GM21717 (cell line): Measurements from ENCODE around the gene CD34.
"Not testable (repeated sequence)": the region's sequence is repeated elsewhere in the genome, so short reads cannot be mapped to it uniquely, and the experiment has no call there.

Source experiments
- ATAC-seq: cut with Tn5 transposase; IDR thresholded peaks from one replicate; pipeline ENCODE4 v1.9.1; 2021; ENCODE audit warnings: mild to moderate bottlenecking, moderate library complexity; ENCODE audit not compliant: unreplicated experiment

Gene CD34

DNA sequence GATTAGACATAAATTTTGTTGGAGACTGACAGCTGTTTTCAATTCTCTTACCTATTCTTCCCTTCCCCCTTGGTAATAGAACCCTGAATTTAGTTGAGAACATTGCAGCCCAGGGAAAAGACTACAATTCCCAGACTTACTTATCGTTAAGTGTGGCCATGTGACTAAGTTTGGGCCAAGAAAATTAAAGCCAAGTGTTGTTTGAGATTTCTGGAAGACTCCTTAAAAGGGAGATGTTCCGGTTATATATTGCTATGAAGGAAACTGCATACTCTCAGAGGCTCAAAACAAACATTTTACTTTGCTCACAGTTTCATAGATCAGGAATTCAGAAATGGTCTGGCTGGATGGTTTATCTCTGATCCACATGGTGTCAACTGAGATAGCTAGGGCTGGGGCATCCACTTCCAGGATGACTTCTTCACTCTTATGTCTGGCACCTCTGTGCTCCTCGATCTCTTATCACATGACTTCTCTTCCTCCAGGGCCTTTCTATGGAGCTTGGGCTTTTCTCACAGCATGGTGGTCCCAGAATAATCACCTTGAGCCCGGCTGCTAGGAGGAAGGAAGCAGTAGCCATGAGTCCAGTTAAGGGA, 22.4 kb upstream of the CD34 start:
- ATAC-seq, result no peak

DNA sequence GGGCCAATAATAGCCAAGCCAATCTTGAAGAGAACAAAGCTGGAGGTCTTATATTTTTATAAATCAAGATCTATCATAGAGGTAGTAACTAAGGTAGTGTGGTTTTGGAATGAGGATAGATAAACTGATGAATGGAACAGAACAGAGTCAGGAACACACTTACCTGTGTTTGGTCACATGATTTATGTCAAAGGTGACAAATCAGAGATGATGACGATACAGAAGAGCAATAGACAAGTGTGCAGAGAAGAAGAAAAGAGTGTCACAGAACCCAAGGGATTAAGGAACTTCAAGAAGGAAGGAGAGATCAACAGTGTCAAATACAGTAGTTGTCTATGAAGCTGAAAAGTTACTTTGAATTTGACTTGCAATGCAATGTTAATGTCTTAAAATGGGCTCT, 16.1 kb upstream of the CD34 start:
- no peak for ATAC-seq

DNA sequence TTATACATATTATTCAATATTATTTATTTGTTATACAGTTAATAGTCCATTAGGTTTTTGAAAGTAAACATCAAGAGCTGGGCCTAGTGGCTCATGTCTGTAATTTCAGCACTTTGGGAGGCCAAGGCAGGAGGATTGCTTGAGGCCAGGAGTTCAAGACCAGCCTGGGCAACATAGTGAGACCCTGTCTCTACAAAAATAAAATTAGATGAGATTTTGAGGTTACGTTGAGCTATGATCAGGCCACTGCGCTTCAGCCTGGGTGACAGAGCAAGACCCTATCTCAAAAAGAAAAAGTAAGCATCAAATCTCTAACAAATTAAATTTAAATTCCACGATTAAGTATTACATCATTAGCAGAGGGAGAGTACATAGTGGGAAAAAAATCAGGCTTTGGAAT, 15.0 kb upstream of the CD34 start:
- ATAC-seq, result not testable (repeated sequence)

DNA sequence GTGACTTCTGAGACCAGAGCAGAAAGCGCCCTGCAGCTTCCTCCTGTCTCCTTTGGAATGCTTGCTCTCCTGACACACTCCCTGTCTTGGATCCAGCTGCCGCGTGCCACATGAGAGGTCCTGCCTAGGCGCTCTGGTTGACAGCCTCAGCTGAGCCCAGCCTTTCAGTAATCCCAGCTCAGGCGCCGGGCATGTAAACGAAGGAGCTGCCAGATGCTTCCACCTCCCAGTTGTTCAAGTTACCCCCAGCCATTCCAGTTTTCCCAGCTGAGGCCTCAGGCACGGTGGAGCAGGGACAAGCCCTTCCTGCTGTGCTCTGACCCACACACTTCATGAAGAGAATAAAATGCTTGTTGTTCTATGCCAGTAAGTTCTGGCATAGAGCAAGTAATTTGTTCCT, 14.3 kb upstream of the CD34 start:
- ATAC-seq, result no peak

DNA sequence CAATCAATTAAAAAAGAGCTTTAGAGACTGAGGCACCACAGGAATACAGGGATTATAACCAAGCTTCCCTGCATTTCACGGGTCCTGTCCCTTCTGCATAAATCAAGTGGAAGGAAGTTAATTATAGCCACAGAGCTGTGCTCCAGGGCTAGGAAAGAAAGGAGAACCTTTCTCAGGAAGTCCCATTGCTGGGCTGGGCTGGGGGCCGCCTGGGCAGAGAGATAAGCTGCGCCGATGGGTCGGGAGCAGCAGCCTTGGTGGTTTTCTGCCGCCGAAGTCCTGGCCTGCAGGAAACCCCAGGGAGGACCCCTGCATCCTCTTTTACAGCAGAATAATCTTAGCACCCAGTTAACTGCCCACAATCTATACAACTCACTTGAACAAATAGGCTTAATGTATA, 12.6 kb upstream of the CD34 start:
- ATAC-seq, result no peak

DNA sequence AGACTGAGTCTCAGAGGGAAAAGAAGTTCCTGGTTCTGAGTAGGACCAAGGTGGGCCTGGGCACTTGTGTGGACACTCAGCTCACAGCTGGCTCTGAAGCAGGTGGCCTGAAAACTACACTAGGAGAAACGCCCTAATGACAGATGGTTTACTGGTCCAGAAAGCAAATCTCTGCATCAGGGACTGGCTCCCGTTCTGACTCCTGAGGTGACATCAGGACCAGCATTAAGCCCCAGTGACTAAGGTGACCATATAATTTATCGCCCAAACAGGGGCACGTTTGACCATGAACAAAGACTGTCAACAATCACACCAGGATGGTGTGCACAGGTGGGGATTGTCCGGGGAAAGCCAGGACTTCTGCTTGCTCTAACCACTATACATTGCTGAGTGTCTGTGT, 12.2 kb upstream of the CD34 start:
- no peak for ATAC-seq

DNA sequence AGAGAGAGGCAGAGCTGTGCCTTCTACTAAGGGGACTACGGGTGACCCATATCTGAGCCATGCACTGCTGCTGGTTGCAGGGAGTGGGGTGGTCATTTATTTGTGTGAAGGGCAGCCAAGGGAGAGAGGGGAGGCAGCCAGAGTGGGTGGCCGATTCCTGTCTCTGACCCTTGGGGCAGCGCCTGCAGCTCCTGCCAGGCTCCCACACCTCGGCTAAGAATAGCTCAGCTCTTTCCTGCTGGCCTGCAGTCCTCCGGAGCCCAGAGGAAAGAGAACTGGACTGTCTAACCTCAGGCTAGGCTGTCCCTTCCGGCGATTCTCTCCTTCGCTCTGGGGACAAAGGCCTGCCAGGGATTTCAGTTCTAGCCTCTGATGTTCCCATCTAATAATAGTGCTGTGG, 11.6 kb upstream of the CD34 start:
- no peak for ATAC-seq

DNA sequence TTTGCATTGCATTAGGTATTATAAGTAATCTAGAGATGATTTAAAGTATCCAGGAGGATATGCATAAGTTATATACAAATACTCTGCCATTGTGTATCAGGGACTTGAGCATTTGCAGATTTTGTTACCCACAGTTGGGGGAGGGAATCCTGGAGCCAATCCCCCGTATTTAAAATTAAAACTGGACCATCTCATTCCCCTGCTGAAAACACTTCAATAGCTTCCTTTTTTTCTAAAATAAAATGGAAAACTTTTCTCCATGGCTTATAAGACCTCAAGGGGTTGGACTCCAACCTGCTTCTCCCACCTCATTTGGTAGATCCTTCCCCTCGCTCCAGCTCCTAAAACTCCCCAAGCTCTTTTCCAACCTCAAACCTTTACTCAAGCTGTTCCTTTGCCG, 10.4 kb upstream of the CD34 start:
- ATAC-seq, result no peak

DNA sequence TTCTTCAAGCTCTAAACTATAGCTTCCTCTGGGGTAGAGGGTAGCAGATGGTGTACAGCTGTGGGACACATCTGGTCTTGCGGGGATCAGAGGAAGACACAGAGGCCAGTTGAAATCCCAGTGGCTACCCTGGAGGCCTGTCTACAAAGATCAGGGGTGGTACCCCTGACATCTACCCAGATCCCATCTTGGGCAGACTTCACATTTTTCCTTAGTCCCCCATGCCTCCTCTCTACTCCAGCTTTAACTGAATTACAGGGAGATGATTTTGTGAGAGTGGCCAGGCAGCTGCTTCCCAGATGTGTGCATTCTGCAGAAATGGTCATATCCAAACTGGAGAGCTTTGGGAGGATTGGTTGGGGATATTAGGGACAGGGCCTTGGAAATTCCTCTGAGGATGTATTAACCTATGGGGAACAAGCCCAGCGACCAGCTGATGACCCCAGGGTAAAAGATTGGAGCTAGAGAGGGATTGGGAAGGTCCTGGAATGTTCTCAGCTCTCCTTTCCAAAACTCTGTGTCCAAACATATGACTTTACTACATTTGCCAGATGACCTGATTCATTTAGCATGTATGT, 9.6 kb upstream of the CD34 start:
- ATAC-seq, result no peak

DNA sequence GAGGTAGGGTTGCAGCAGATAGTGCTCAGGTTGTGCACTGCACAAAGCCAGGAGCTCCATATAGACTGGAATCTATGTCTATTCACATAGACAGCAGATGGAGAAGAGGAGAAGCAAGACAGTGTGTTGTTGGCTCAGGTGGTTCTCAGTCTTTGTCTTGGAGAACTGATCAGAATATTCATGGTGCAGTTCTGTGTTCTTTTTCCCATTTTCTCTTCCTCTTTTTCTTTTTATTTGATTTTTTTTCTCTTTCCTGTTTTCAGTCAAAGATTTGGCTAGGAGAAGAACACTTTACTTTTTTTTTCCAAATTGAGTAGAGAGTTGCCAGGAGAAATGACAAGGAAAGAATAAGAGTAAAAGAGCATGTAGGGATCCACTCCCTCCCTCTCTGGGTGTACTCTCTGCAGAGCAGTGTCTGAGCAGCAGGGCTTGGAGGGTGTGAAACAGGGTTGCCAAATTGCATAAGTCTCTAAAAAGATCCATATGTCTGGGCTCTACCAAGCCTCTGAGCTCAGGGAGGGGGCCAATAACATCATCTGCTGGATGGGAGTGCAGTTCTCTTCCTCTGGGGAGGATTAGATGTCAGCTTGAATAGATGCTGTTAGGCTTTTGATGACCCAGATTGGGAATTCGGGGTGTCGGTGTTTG, 8.7 kb upstream of the CD34 start:
- no peak for ATAC-seq

DNA sequence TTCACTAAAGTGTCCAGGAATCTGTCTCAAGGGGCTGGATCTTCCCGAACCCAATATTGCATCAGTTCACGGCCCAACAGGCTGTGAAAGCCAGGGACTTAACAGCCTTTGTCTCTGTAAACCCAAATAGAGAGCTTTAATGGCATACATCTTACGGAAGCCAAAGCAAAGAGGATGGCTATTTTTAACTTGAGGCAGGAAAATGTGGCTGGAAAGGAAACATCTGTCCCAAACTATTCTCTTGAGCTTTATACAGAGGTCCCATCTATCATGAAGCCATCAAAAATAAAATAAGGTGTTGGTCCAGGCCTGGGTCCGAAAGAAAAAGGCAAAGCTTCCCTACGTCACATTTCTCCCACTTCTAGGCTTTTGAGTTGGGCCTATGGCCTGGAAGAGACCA, 7.7 kb upstream of the CD34 start:
- no peak for ATAC-seq

DNA sequence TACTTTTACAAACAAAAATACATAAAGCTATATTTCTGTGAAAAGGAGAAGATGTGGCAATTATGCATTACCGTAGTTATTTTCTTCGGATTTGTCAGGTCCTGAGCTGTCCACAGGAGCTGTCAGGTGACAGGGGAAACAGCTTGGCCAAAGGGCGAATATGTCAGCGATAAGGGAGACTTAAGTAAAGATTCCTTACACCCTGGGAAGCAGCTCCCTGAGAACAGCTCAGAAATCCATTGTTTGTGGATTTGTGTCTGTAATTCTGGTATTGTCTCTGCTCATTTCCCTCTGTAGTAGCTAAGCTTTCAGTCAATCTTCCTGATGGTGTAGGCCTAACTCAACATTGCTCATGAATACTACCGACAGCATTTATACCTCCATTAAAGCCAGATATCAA, 7.1 kb upstream of the CD34 start:
- ATAC-seq, result no peak

DNA sequence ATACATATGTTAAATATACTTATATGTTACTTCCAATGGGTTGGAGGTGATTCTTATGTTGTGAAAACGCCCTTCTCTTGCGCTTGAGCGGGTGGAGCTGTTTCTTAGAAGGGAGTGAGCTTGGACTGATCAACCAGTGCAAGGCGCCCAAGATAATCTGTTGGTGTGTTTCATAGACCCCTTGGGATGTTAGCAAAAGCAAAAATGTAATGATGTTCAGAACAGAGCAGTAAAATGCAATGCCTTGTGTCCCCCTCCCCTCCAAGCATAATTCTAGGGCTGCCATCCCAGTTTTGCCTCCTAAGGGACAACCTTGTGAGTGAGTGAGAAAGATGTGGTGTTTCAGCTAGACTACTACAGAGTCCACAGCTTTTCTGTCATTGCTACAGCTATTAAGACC, 6.2 kb upstream of the CD34 start:
- no peak for ATAC-seq

DNA sequence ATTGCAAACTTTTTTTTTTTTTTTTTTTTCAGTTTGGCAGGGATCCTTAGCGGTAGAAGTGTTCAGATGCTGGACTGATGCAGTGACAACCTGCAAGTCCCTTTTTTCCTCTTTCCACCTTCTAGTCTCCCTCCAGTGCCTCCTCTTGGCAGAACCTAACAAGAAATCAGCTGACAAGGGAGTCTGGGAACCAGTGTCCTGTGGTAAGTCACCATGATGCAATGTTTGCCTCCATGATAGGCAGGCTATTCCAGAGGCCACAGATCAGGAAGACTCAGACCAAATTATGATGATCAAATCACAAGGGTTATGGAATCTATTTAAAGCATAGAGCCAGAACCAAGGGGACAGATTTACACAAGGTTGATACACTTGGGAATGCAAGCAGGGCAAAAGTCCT, 3.0 kb upstream of the CD34 start:
- no peak for ATAC-seq

DNA sequence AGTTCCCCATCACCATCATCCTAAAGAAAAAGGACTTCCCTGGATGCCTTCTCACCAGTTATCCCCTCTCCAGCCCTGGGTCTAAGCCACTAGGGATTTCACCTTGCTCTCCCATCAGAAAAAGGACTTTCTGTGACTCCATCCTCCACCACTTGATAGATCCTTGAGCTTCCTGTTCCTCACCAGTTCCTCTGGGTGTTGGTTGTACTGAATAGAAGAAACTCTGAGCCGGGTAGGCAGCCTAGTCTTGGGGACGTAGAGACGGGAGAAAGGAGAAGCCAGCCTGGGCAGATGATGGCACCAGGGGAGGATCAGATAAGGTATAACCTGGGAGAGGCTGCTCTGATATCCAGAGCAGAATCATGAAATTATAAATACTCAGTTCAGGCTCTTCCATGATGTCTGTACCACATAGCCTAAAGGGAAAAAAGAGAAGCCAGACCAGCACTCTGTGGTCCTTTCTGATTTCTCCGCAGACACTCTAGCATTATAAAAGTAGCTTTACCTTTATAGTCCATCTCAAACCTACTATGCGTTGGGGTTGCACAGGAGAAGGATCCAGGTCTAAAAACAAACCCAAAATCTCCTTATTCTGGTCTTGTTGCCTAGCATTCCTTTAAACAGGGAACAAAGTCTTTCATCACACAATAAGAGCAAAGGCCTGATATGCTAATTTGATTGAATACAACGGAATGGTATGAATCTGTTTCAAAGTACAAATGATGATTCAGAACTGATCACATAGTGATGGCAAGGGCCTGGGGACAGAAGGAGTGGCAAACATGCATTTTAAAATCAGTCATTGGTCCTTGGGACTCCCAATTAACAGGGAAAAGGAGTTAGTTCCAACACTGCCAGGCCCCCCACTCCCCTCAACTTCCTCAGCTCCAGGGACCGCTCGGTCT, 1.2 kb upstream of the CD34 start:
- no peak for ATAC-seq

DNA sequence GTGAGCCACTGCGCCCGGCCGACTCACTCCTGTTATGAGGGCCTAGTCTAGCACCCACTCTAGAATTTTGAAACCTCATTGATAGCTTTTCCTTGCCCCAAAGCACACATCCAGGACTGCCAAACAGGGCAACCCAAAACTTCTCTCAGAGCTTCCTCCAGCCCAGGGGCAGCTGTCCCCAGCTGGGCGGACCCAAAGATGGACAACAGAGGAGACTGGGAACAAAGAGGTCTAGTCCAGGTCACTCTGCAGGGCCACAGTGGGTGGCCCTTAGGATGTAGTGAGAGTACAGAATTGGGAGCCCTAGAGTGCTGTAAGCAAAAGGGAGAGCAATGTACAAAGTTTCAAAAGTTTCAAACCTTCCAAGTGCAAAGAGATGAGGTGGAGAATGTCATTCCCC, 1.2 kb downstream of the CD34 start:
- no peak for ATAC-seq

DNA sequence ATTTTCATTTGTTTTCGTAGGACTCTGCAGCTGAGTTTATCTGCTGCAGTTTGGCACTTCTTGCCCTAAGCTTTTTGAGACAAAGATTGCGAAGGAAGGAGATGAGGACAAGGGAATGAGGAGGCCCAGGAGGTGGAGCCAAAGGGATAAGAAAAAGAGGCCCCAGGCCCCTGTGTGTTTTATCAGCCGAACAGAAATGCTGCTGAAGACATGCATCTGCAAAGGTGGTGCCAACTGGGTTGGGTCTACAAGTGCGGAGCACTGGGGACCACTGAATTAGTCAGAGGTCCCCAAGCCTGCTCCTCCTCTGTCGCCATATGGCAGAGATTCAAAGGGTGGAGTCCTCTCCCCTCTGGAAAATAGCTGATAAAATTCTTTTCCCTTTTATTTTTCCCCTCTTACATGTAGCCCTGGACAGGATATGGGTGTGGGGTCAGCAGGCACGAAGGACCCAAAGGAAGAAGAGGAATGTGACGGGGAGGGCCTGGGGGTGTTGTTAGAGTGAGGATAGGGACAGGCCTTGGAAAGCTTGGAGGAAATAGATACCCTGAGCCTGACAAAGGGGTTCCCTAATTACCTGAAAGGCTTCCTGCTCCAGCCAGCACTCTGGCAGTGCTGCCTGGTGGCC, 2.7 kb downstream of the CD34 start:
- ATAC-seq, result no peak

DNA sequence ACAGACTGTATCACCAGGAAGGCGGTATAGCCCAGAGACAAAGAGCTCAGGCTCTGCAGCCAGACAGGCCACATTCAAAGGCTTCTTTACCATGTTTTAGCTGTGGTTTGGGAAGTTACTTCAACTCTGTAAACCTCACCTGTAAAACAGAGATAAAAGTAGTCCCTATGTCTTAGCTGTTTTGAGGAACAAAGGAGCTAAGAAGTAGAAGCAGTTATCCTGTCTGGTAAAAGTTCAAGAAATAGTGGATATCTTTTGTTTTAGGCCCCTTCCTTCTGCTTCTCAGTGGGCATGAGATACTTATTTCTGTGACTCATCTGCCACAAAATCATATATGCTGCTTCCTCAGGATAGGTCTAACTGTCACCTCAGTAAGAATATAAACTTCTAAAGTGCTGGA, 6.5 kb downstream of the CD34 start:
- no peak for ATAC-seq

DNA sequence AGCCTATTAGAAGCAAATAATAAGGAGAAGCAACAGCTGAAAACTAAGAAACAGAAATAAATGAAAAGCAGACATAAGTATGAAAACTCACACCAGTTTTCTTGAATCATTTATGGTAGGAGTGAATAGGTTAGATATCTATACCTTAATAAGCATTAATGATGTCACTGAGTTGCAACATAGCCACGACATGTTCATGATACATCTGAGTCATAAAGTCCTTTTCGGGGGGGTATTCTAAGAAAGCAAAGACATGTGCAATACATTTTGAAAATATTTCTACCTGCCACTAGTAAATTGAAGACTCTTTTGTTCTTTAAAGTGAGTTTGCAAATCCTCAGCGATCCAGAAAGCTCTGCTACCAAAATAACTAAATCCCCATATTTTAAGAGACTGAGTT, 7.2 kb downstream of the CD34 start:
- ATAC-seq, result no peak

DNA sequence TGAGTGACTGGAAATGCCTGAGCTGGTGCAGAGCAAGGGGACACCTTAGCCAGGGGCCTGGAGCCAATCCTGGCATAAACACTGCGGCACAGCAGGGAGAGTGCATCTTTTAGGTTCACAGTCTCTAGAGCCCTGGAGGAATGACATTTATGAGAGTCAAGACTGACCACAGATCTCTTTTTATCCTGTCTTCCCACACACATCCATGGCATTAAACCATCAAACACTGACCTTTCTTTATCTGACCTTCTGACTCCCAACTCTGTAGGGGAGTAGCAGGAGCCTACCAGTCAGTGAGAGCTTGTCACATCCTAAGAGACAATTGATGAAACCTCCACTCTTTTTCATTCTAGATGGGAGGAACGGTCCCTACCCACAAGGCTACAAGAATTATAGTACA, 7.9 kb downstream of the CD34 start:
- ATAC-seq, result no peak

DNA sequence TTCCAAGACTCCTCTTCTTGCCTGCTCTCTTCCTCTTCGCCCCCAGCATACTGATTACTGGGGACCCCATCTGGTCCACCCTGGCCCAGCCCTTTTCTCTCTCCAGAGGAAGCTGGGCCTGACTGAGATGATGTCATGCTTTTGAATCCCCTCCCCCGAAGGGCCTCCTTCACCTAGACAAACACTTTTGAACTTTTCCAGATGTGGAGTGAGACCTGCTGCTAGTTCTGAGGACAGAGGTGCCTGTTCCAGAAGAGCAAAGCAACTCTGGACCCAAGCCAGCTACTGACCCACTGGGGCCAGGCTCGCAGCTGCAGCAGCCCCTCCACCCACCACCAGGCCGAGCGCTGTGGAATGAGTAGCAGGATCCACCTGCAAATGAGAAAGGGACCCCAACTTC, 8.4 kb downstream of the CD34 start:
- no peak for ATAC-seq
